C4-2B (cell line): ENCODE results near the gene ALDH3A2.

Experiments
- H3K27ac ChIP-seq: fragments of 450-650 bp; 2 replicates; pipeline ENCODE4 v1.5.1; 2017
- ZFX ChIP-seq: fragments of 450-650 bp; IDR thresholded peaks from 2 replicates; pipeline ENCODE4 v1.6.1; 2017
- TF ChIP-seq, protein P1 (sequence below): fragments of 450-650 bp; conservative IDR thresholded peaks from 2 replicates; pipeline ENCODE4 v1.5.1; 2017; ENCODE audit warnings: mild to moderate bottlenecking

The ALDH3A2 gene

DNA sequence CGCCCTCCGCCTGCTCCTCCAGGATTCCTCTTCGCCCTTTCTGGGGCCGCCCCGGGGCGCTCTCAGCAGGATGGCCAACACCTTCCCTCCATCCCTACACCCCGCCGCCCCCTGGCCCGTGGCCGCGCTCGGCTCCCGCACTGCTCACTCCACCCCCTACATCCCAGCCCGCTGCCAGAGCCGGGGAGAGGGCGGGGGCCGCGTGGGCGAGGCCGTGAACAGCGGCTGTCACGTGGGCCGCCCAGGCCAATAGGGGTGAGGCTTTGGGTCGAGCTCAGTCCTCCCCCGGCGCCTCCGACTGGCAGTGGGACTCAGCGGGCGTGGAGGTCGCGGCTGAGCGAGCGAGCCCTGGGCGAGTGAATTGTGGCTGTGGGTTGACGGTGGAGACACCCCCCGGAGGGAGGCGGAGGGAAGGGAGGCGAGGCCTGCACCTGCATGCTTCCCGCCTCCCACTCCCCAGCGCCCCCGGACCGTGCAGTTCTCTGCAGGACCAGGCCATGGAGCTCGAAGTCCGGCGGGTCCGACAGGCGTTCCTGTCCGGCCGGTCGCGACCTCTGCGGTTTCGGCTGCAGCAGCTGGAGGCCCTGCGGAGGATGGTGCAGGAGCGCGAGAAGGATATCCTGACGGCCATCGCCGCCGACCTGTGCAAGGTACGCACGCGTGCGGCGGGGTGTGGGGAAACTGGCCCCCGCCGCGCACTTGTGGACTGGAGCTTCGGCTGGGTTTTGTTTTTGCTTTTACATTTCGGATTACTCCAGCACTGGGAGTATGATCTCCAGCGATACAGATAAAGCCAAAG is at the start of gene ALDH3A2:
ALDH3A2 (plus strand) TSS at position 277 of the 799 bp plus-strand sequence; CDS start at position 498, 221 bp downstream.
- peak within 1 kb of the TSS; percentile 88 for H3K27ac ChIP-seq
- TF ChIP-seq, protein P1, sequence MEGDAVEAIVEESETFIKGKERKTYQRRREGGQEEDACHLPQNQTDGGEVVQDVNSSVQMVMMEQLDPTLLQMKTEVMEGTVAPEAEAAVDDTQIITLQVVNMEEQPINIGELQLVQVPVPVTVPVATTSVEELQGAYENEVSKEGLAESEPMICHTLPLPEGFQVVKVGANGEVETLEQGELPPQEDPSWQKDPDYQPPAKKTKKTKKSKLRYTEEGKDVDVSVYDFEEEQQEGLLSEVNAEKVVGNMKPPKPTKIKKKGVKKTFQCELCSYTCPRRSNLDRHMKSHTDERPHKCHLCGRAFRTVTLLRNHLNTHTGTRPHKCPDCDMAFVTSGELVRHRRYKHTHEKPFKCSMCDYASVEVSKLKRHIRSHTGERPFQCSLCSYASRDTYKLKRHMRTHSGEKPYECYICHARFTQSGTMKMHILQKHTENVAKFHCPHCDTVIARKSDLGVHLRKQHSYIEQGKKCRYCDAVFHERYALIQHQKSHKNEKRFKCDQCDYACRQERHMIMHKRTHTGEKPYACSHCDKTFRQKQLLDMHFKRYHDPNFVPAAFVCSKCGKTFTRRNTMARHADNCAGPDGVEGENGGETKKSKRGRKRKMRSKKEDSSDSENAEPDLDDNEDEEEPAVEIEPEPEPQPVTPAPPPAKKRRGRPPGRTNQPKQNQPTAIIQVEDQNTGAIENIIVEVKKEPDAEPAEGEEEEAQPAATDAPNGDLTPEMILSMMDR = peak; percentile 44
- TF ChIP-seq ZFX = peak; percentile 82

DNA sequence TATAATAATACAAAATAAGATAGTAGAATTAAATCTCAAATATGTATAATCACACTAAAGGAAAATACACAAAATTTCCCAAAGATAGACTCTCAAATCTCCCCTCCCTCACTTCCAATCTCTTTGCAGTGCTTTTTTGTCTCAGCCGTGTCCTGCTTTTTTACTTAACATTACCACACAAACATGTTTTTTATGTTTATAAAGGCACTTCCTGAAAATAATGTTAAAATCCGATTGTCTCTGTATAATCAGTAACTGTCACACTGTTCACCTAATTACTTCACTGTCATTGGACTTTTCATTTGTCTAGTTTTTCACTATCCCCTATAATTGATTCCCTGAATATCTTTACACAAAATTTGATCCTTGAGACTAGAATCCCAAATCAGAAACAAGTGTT is 38.2 kb upstream of the ALDH3A2 start:
- TF ChIP-seq, protein P1 = no peak
- no peak for TF ChIP-seq ZFX
- no peak overlapping the region for H3K27ac ChIP-seq

DNA sequence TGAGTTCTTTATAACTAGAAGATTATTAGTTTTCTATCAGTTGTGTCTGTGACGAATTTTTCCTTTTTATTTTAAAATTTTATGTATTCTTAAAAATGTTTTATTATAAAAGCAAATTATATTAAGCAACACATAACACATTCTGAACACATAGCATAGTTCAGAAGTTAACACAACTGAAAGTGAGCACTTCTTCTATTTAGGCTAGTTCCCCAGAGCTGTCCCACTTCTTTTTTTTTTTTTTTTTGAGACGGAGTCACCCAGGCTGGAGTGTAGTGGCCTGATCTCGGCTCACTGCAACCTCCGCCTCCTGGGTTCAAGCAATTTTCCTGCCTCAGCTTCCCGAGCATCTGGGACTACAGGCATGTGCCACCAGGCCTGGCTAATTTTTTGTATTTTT is 37.7 kb upstream of the ALDH3A2 start:
- no peak overlapping the region for H3K27ac ChIP-seq
- TF ChIP-seq, protein P1 = no peak
- TF ChIP-seq ZFX = no peak

DNA sequence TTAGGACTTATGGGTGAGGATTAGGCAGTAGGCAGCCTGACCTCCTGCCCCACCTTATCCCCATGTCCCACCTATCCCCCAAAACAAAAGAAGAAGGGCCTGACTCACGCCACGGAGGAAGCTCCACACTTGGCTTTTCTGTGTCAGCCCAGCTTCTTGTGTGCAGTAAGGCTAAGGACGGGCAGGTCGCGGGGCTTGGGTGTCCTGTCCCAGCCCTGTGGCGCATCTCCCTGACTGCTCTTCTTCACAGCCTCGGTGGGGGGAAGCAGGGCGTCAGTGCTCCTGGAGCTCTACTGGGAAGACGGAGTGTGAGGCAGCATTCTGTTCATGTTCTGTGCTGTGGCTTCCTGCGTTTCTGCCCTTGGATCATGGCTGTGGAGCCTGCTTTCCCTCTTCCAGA is 34.6 kb upstream of the ALDH3A2 start:
- no peak overlapping the region for H3K27ac ChIP-seq
- TF ChIP-seq, protein P1 = no peak

DNA sequence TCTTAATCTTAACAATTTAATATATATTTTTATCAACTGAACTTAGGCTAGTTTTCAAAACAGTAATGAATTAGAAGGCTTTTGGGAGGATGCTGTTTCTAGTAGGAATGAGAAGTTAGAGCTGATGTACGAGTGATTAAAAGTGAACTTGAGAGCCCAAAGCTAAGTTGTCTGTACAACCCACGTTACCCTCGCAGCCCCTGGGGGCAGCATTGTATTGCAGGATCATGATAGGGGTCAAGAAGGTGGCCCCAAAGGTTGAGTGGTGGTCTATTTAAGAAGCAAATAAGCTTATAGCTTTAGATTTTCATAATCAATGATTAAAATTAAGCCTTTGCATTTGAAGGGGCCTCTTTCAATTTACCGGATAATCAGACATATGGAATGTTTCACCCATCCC is 33.7 kb upstream of the ALDH3A2 start:
- TF ChIP-seq, protein P1 = no peak; the same call in 1 of the 2 replicates
- no peak for TF ChIP-seq ZFX
- no peak overlapping the region for H3K27ac ChIP-seq

DNA sequence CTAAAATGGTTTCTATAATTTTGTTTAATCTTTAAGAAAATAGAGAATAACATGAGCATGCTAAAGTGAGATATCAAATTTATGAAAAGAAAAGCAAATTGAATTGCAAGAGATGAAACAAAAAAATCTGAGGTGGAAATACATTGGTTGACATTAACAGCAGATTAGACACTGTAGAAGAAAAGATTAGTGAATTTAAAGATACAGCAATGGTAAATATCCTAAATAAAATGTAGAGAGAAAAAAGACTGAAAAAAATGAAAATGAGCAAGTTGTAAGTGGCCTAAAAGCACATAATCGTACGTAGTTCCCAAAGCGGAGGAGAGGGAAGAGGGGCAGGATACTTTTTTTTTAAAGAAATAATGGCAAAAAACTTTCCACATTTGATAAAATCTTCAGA is 30.5 kb upstream of the ALDH3A2 start:
- no peak overlapping the region for H3K27ac ChIP-seq
- TF ChIP-seq, protein P1 = no peak
- no peak for TF ChIP-seq ZFX

DNA sequence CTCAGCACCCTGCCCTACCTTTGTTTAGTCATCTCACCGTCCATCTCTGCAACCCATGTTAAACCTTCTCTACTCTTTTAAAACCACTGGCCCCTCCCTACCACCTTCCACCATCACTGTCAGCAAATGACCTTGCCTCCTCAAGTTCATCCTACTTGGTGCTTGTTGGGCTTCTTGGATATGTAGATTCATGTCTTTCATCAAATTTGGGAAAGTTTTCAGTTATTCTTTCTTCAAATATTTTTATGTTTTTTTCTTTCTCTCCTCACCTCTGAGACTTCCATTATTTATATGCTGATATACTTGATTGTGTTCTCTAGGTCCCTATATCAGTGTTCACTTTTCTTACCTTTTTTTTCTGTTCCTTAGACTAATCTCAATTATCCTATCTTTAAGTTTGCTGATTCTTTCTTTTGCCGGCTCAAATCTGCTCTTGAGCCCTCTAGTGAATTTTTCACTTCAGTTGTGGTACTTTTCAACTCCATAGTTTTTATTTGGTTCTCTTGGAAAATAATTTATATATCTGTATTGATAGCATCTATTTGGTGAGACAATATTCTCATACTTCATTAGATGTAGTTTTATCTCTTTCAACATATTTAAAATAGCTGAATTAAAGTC is 28.7 kb upstream of the ALDH3A2 start:
- TF ChIP-seq, protein P1 = no peak
- no peak for TF ChIP-seq ZFX

More for the DNA sequence above, 28.7 kb upstream of the ALDH3A2 start:
- no peak overlapping the region for H3K27ac ChIP-seq
